OCI-LY7 (cell line): ENCODE results near the gene COG2.

ENCODE experiments used
- CTCF ChIP-seq: fragments of 200-600 bp; sonication (generic); conservative IDR thresholded peaks from 2 replicates; pipeline ENCODE4 v1.5.1; 2014; ENCODE audit warnings: mild to moderate bottlenecking, antibody characterized with exemption, low read length, moderate library complexity, mixed read lengths
- EZH2phosphoT487 ChIP-seq: fragments of 200-600 bp; sonication (generic); IDR thresholded peaks from 2 replicates; pipeline ENCODE4 v1.6.1; 2018; ENCODE audit warnings: low read depth, borderline replicate concordance, mild to moderate bottlenecking, mixed run types, antibody characterized with exemption, low read length, moderate library complexity, mixed read lengths

- TF ChIP-seq CTCF (no peak), EZH2phosphoT487 (no peak)
These were observed 67.6 kb downstream of the COG2 start for GRCh38 chr1:230709619-230710542.
